ENCODE measurements around the gene IDH3A. TPM values are rescaled to one million over a fixed set of nuclear protein-coding genes. Genes with fewer than 3 reads are reported as not detected.

IDH3A gene
- total RNA-seq, 2 experiments from 2014 or later, result 106 to 110 TPM

DNA sequence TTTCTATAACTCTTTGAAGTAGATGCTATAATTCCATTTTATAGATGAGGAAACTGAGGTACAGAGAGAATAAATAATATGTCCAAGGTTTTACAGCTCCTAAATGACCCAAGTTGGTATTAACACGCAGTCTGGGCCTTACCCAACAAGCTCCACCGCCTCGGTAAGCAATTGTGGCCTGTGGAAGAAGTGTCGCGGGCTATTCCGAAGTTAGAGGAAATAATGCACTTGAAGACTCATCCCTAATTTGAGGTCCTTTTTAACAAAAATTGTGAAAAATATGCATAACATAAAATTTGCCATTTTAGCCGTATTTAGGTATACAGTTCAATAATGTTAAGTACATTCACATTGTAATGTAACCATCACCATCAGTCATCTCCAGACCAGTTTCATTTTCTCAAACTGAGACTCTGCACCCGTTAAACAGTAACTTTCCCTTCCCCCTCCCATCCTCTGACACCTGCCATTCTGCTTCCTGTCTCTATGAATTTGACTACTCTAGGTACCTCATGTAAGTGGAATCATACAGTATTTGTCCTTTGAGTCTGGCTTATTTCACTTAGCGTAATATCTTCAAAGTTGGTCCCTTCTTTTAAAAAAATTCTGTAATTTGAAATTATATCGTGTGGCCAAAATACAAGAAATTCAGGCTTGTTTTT lies 18.2 kb downstream of the IDH3A start:
- peaks cover 56% of the 10 kb centered on the region for H3K36me3 Mint-ChIP-seq (ENCODE audit: low read depth)
- peak overlapping the region; percentile 82 for H3K27ac Mint-ChIP-seq
- TF ChIP-seq, protein P1, sequence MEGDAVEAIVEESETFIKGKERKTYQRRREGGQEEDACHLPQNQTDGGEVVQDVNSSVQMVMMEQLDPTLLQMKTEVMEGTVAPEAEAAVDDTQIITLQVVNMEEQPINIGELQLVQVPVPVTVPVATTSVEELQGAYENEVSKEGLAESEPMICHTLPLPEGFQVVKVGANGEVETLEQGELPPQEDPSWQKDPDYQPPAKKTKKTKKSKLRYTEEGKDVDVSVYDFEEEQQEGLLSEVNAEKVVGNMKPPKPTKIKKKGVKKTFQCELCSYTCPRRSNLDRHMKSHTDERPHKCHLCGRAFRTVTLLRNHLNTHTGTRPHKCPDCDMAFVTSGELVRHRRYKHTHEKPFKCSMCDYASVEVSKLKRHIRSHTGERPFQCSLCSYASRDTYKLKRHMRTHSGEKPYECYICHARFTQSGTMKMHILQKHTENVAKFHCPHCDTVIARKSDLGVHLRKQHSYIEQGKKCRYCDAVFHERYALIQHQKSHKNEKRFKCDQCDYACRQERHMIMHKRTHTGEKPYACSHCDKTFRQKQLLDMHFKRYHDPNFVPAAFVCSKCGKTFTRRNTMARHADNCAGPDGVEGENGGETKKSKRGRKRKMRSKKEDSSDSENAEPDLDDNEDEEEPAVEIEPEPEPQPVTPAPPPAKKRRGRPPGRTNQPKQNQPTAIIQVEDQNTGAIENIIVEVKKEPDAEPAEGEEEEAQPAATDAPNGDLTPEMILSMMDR (IDR thresholded peaks at IDR 0.05), result no peak
- DNase-seq (peak; percentile 60), ATAC-seq (peak; percentile 99)
- intact Hi-C loops (cut with micrococcal nuclease), result no loop called here
- H3K4me3 Mint-ChIP-seq, result no peak overlapping the region
- H3K4me1 Mint-ChIP-seq (ENCODE audit: low read depth), result peaks cover 20% of the 10 kb centered on the region
- ChIA-PET POLR2A (interaction anchor here (0.7 to 1.3 kb wide), 5 partner anchors 10 to 458 kb away, joined by 3 to 4 read pairs (median 3); partner anchors contain the start of gene CIB2), CTCF (interaction anchor here (1.0 to 3.2 kb wide), 7 partner anchors 11 to 208 kb away, joined by 3 to 14 read pairs (median 5); no protein-coding TSS in a partner anchor)
- H3K27me3 Mint-ChIP-seq, result no peaks in the 10 kb centered on the region
- no peaks in the 10 kb centered on the region for H3K9me3 Mint-ChIP-seq

DNA sequence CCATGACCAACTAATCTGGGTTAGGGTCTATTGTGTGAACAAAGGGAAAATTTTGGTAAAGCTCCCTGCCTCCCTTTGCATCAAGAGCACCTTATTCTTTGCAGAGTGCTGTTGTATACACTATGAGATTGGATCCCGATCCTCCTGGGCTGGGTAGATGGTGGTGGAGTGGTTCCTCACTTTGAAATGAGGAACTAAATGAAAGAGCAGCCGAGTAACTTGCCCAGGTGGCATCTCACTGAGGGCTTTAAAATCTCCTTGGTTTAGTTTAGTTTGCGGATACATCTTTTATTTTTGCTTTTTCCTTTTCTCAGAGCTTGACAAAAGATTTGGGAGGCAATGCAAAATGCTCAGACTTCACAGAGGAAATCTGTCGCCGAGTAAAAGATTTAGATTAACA lies 19.4 kb downstream of the IDH3A start:
- ATAC-seq (no peak), DNase-seq (no peak)
- TF ChIP-seq, protein P1 (IDR thresholded peaks at IDR 0.05), result no peak
- Mint-ChIP-seq H3K4me1 (ENCODE audit: low read depth) (peaks cover 26% of the 10 kb centered on the region), H3K36me3 (ENCODE audit: low read depth) (peaks cover 63% of the 10 kb centered on the region), H3K9me3 (no peaks in the 10 kb centered on the region), H3K27ac (peak overlapping the region; percentile 27), H3K27me3 (no peaks in the 10 kb centered on the region), H3K4me3 (no peak overlapping the region)
- ChIA-PET CTCF (interaction anchor here (0.7 to 3.2 kb wide), 6 partner anchors 9 to 254 kb away, joined by 3 to 14 read pairs (median 4); partner anchors contain the start of gene CIB2), POLR2A (interaction anchor here (0.6 to 0.8 kb wide), 2 partner anchors 21 to 1453 kb away, joined by 3 read pairs; no protein-coding TSS in a partner anchor)
- intact Hi-C loops (cut with micrococcal nuclease), result no loop called here

DNA sequence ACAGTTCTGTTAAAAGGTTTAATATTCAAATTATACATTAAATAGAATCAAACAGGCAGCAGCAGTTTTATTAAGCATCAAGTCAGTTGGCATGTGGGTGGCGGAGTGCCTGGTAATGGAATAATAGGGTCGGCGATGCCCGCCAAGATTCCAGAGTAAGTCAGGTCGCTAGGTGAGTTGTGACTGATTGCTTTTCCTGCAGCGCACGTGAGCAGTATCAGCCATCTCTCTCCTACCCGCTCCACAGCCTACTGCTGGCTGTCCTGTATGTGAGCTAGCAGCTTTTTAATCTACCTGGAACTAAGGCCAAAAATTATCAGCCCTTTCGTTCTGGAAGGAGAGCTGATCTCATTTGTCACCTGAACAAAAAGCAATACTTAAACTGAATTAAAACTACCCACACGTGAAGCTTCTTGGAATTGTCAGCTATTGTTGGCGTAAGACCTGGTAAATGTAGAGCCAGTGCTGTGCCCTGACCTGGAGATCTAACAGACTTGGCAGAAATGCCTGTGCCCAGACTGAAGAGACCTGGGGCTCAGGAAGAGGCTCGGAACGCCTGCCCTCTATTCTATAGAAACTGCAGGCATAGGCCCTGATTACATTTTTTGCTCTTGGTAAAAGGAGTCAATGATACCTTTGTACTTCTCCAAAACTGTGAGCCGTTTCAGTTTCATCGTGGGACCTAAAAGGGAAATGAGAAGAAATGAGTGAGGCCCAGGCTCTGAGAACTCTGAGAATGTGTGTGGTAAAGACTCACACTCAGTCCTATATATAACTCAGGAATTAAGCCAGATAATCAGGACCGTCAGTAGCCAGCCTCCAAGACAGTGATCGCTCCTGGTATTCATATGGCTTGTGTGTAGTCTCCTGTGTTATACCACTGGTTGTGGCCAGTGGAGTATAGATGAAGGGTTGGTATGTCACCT lies 21.9 kb downstream of the IDH3A start:
- Mint-ChIP-seq H3K4me3 (no peak overlapping the region), H3K27ac (peak overlapping the region; percentile 33), H3K4me1 (ENCODE audit: low read depth) (peaks cover 37% of the 10 kb centered on the region), H3K9me3 (no peaks in the 10 kb centered on the region), H3K27me3 (no peaks in the 10 kb centered on the region), H3K36me3 (ENCODE audit: low read depth) (peaks cover 51% of the 10 kb centered on the region)
- TF ChIP-seq, protein P1 (IDR thresholded peaks at IDR 0.05), result no peak
- POLR2A ChIA-PET, result interaction anchor here (1.1 kb wide), 1 partner anchor 22 kb away, joined by 4 read pairs; the partner anchor contains the start of gene IDH3A
- no peak for ATAC-seq
- intact Hi-C loops (cut with micrococcal nuclease), result no loop called here
- no peak for DNase-seq
- CTCF ChIA-PET, result interaction anchor here (1.3 to 3.5 kb wide), 4 partner anchors 9 to 40 kb away, joined by 3 to 14 read pairs (median 10); no protein-coding TSS in a partner anchor

DNA sequence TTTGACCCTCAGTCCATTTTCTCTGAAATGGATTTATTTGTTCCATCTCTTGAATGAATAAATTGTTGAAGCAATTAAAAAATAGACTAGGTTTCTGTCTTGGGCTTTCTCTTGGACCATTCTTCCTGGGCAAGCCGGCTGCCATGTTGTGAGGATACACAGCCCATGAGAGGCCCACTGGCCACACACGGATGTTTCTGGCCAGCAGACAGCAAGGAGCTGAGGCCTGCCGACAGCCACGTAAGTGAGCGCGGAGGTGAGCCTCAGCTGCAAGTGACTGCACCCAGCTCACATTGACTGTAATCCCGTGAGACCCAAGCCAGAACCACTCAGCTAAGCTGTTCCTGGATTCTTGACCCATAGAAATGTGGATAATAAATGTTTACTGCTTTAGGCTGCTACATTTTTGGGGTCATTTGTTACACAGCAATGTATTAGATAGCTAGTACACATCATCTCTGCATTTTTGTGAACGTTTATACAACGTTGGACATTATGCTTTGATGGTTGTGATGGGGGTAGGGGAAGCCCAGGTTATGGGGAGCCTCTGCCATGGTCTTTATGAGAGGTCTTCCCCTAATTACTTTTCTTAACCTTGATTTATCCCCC lies 22.8 kb downstream of the IDH3A start:
- ATAC-seq (no peak), DNase-seq (no peak)
- Mint-ChIP-seq H3K36me3 (ENCODE audit: low read depth) (peaks cover 44% of the 10 kb centered on the region), H3K27me3 (no peaks in the 10 kb centered on the region), H3K27ac (no peak overlapping the region), H3K4me3 (no peak overlapping the region), H3K9me3 (no peaks in the 10 kb centered on the region), H3K4me1 (ENCODE audit: low read depth) (peaks cover 33% of the 10 kb centered on the region)
- TF ChIP-seq, protein P1 (IDR thresholded peaks at IDR 0.05), result no peak
- intact Hi-C loops (cut with micrococcal nuclease), result no loop called here
- ChIA-PET POLR2A (no interaction called here), CTCF (interaction anchor here (0.6 to 3.5 kb wide), 5 partner anchors 9 to 70 kb away, joined by 3 to 12 read pairs (median 3); no protein-coding TSS in a partner anchor)

Measured in activated CD8-positive, alpha-beta T cell treated with anti-CD3 and anti-CD28 coated beads for 36 hours (primary cell).